SU-DHL-6 (cell line): ENCODE data around the gene B3GNT3.

ENCODE experiments used
- EZH2phosphoT487 ChIP-seq: fragments of 200-600 bp; sonication (generic), shearing (Covaris generic); conservative IDR thresholded peaks from 2 replicates; pipeline ENCODE4 v1.6.1; 2018; ENCODE audit warnings: mild to moderate bottlenecking, antibody characterized with exemption, low read length, moderate library complexity, mixed read lengths
- TF ChIP-seq, protein P1 (sequence below): fragments of 200-600 bp; sonication (generic); IDR thresholded peaks from one replicate; pipeline ENCODE4 v1.5.1; 2017; ENCODE audit warnings: antibody characterized with exemption, mild to moderate bottlenecking, low read length, moderate library complexity; ENCODE audit not compliant: insufficient read depth, poor library complexity, severe bottlenecking

DNA sequence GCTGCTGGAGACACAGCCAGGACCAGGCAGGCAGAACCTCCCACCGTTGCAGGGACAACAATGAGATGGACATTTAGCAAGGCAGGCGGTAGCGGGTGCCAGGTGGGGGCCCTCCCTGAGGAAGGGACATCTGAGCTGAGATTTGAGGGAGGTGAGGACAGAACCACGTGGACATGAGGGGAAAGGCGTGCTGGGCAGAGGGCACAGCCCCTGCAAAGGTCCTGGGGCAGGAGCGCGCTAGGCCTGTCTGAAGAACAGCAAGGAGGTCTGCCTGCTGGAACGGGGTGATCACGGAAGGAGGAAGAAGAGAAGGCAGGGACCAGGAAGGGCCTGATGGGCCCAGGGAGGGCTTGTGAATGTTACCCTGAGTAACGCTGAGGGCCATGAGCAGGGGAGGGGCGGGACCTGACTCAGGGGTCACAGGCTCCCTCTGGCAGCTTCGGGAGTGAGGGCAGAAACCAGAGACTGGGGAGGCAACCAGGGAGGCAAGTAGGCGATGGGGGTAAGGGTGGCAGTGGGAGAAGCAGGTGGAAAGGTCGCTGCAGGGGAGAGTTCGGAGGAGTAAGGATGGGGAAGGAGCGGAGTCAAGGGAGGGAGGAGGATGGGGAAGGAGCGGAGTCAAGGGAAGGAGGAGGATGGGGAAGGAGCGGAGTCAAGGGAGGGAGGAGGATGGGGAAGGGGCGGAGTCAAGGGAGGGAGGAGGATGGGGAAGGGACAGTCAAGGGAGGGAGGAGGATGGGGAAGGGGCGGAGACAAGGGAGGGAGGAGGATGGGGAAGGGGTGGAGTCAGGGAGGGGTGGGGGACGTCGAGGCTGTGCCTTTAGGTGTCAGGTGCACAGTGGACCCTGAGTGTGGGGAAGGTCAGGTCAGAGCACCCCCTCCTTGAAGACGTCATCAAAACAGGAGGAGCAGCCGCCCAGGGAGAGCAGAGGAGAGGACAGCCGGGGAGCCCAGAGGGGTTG is 15.7 kb upstream of the B3GNT3 start:
- TF ChIP-seq, protein P1, sequence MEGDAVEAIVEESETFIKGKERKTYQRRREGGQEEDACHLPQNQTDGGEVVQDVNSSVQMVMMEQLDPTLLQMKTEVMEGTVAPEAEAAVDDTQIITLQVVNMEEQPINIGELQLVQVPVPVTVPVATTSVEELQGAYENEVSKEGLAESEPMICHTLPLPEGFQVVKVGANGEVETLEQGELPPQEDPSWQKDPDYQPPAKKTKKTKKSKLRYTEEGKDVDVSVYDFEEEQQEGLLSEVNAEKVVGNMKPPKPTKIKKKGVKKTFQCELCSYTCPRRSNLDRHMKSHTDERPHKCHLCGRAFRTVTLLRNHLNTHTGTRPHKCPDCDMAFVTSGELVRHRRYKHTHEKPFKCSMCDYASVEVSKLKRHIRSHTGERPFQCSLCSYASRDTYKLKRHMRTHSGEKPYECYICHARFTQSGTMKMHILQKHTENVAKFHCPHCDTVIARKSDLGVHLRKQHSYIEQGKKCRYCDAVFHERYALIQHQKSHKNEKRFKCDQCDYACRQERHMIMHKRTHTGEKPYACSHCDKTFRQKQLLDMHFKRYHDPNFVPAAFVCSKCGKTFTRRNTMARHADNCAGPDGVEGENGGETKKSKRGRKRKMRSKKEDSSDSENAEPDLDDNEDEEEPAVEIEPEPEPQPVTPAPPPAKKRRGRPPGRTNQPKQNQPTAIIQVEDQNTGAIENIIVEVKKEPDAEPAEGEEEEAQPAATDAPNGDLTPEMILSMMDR, result no peak
- TF ChIP-seq EZH2phosphoT487, result no peak
